Ovary (tissue), 9 donors: ENCODE measurements around the gene PRSS58. TPM values are rescaled to one million over a fixed set of nuclear protein-coding genes. Genes with fewer than 3 reads are reported as not detected.

Source experiments
- DNase-seq, 5 donors: peaks; one replicate each; pipeline ENCODE4 v3.0.0-alpha.2; 2019 to 2020
- H3K27ac ChIP-seq, 2 donors: fragments of 200-600 bp; one replicate each; pipeline versions ENCODE4 v1.5.1 to v1.8.0; 2019 to 2022
- H3K27me3 ChIP-seq: fragments of 200-600 bp; one replicate; pipeline ENCODE4 v1.8.0; 2022
- H3K36me3 ChIP-seq: fragments of 200-600 bp; sonication (generic); one replicate; pipeline ENCODE4 v1.5.1; 2019
- H3K4me1 ChIP-seq: one replicate; pipeline ENCODE4 v1.8.1; 2013; ENCODE audit warnings: mild to moderate bottlenecking, moderate library complexity; ENCODE audit not compliant: insufficient read depth
- H3K4me3 ChIP-seq: fragments of 200-600 bp; sonication (generic); one replicate; pipeline ENCODE4 v1.5.1; 2017
- H3K9me3 ChIP-seq, 2 donors: fragments of 200-600 bp in 1 of 2; sonication (generic) in 1 of 2; one replicate each; pipeline versions ENCODE4 v1.5.1 to v1.8.1; 2013 to 2019; ENCODE audit warnings: mild to moderate bottlenecking in 1 of 2, moderate library complexity in 1 of 2
- EP300 ChIP-seq: sonication (generic); formaldehyde crosslinking; IDR thresholded peaks from one replicate; pipeline ENCODE4 v1.6.1; 2017; ENCODE audit warnings: antibody characterized with exemption
- POLR2A ChIP-seq: fragments of 450-650 bp; IDR thresholded peaks from one replicate; pipeline ENCODE4 v1.6.1; 2017; ENCODE audit warnings: antibody characterized with exemption, mild to moderate bottlenecking, moderate library complexity
- WGBS, 3 donors: extraction: QIAGEN DNeasy Blood & Tissue Kit in 1 of 3; methylation state at CpG; one replicate each; pipeline versions ENCODE4 v1.1.5 to v1.1.7; 2013 to 2017; 5-methylcytosine and 5-hydroxymethylcytosine counted together
- intact Hi-C, 4 donors: fragments of 100-400 bp; cut with DNase I; formaldehyde crosslinking; loops; one replicate each; pipeline versions ENCODE4 v1.11.0 to v1.15.1; 2022 to 2023
- polyA plus RNA-seq, 2 donors: library from polyadenylated mRNA; stranded (reverse); fragments of 200-250 nt in 1 of 2; fragments of 350-450 nt in 1 of 2; fragmentation: Illumina TruSeq in 1 of 2; extraction: RNeasy Lipid Tissue Mini Kit (QIAGEN cat#74804) in 1 of 2; gene quantifications; one replicate each; pipeline ENCODE4 v1.2.3, GENCODE V29; 2013 to 2014
- total RNA-seq, 7 donors: library from RNA; depleted of rRNA in 2 of 7; stranded (reverse); fragments of >200 nt in 2 of 7; fragmentation: NEBNext Ultra II Directional in 3 of 7; extraction: Animal tissue kit (Norgen Biotek cat#: 25700) in 3 of 7; gene quantifications; one replicate each; pipeline versions ENCODE4 v1.1.0 to v1.2.4, GENCODE V29; 2016 to 2023
- TF ChIP-seq, protein P1 (sequence below), 3 donors: fragments of 450-650 bp in 2 of 3; fragments of 200-600 bp in 1 of 3; IDR thresholded peaks; one replicate each; pipeline versions ENCODE4 v1.5.1 to v1.8.0; 2016 to 2022; ENCODE audit warnings: antibody characterized with exemption in 3 of 3, mild to moderate bottlenecking in 1 of 3
- donor health status: DM: no; HTN: no; CAD: no; lungs with moderate emphysema.
- donor health status: DM: no; HTN: no; CAD: no.
- donor health status: Bipolar disorder and iron deficiency.
- donor health status: DM: yes; HTN: yes; CAD: no.
- donor health status: DM: no; HTN: no; CAD: no.
- donor health status: DM: yes; HTN: yes; CAD: no.

The PRSS58 gene
- total and polyA plus RNA-seq, 9 donors = not detected

DNA sequence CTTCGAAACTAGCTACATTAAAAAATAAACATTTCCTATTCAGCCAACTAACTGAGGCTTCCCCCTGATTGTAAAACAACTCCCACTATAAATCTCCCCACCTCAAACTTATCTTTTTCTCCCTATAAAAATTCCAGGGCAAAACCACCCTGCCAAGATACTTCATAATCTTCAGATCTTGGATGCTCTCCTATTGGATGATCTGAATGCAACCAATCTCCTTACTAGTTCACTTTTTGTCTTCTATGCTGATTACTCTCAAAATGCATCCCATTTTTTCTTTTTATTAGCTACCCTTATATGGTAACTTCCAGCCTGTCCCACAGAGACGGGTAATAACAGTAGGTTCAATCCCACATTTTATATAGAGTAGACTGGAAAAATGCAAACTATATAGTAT, 15.0 kb upstream of the PRSS58 start:
- H3K9me3 ChIP-seq = no peaks in the 10 kb centered on the region
- no peaks in the 10 kb centered on the region for H3K4me1 ChIP-seq
- H3K27me3 ChIP-seq = no peaks in the 10 kb centered on the region
- no peak for DNase-seq
- no peak overlapping the region for H3K4me3 ChIP-seq
- WGBS, 3 donors = 48 to 55% (median 49%) methylated on average over 2 of the region's 2 CpGs
- no peaks in the 10 kb centered on the region for H3K36me3 ChIP-seq
- no peak overlapping the region for H3K27ac ChIP-seq
- intact Hi-C loops = no loop called here
- TF ChIP-seq POLR2A = no peak
- TF ChIP-seq EP300 = no peak
- TF ChIP-seq, protein P1, sequence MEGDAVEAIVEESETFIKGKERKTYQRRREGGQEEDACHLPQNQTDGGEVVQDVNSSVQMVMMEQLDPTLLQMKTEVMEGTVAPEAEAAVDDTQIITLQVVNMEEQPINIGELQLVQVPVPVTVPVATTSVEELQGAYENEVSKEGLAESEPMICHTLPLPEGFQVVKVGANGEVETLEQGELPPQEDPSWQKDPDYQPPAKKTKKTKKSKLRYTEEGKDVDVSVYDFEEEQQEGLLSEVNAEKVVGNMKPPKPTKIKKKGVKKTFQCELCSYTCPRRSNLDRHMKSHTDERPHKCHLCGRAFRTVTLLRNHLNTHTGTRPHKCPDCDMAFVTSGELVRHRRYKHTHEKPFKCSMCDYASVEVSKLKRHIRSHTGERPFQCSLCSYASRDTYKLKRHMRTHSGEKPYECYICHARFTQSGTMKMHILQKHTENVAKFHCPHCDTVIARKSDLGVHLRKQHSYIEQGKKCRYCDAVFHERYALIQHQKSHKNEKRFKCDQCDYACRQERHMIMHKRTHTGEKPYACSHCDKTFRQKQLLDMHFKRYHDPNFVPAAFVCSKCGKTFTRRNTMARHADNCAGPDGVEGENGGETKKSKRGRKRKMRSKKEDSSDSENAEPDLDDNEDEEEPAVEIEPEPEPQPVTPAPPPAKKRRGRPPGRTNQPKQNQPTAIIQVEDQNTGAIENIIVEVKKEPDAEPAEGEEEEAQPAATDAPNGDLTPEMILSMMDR (IDR thresholded peaks at IDR 0.05) = no peak

DNA sequence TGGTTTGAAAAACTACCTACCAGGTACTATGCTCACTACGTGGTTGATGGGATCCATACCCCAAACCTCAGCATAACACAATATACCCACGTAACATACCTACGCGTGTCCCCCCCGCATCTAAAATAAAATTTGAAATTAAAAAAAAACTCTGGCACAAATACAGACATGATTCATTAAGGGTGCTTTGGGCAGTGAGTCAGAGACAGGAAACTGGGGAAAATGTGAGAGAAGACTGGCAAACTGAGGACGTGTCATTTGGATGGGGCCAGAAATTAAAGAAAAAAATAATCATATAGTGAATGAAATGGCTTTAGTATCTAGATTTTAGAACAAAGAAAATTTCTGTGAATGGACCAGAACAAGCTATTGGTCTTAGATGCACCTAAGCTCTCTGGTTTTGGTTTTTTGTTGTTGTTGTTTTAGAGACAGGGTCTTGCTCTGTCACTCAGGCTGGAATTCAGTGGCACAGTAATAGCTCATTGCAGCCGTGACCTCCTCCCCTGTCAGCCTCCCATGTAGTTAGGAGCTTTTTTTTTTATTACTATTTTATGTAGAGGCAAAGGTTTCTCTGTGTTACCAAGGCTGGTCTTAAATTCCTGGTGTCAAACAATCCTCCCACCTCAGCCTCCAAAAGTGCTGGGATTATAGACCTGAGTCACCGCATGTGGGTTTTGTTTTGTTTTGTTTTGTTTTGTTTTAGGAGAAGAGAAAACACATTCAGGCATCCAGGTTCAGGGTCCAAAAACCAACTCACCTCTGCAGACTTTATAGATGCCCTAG, 5.9 kb upstream of the PRSS58 start:
- H3K27ac ChIP-seq = no peak overlapping the region
- no peaks in the 10 kb centered on the region for H3K9me3 ChIP-seq
- H3K4me3 ChIP-seq = no peak overlapping the region
- no peaks in the 10 kb centered on the region for H3K36me3 ChIP-seq
- DNase-seq = no peak
- TF ChIP-seq POLR2A (no peak), EP300 (no peak)
- TF ChIP-seq, protein P1 (IDR thresholded peaks at IDR 0.05) = no peak
- 69 to 72% (median 69%) methylated on average over 8 of the region's 8 CpGs for WGBS, 3 donors
- no peaks in the 10 kb centered on the region for H3K27me3 ChIP-seq
- intact Hi-C loops = no loop called here
- no peaks in the 10 kb centered on the region for H3K4me1 ChIP-seq

DNA sequence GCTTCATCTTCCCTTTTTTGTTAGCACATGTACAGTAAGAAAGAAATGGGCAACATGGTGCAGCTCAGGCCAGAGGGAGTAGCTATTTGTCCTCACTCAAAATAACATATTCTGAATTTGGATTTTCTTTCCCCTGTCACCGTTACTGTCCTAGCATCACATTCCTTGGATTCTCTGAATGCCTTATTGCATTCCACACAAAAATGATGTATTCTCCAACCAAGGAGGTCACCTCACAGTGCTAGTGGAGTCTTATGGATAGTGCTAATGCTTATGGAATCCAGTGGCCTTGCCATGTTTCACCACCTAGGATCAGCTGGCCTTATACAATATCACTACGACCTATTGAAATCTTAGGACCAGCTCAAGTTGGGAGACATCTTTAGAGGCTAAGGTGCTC, 7.2 kb downstream of the PRSS58 start:
- no peak overlapping the region for H3K4me3 ChIP-seq
- no peak for DNase-seq
- no peaks in the 10 kb centered on the region for H3K36me3 ChIP-seq
- intact Hi-C loops = no loop called here
- TF ChIP-seq POLR2A = no peak
- no peak for TF ChIP-seq EP300
- TF ChIP-seq, protein P1 (IDR thresholded peaks at IDR 0.05) = no peak
- H3K27ac ChIP-seq = no peak overlapping the region
- H3K9me3 ChIP-seq = no peaks in the 10 kb centered on the region
- no peaks in the 10 kb centered on the region for H3K27me3 ChIP-seq
- 51 to 57% (median 56%) methylated on average over 2 of the region's 2 CpGs for WGBS, 3 donors
- H3K4me1 ChIP-seq = no peaks in the 10 kb centered on the region

DNA sequence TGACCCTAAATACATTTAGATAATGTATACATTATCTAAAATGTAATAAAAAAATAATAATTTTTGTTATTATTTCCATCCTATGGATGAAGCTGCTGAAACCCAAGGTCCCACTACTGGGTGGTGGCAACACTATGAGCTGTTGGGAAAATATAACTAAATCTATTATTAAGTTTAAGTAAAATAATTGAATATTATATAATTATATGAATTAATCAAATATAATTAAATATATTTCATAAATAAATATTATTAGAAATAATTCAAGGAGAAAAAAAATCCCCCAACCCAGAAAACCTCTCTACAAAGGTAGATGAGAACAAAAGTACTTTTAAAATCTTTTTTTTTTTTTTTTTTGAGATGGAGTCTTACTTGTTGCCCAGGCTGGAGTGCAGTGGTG, 7.9 kb downstream of the PRSS58 start:
- DNase-seq = no peak
- Histone ChIP-seq H3K9me3 (no peaks in the 10 kb centered on the region), H3K36me3 (no peaks in the 10 kb centered on the region), H3K4me1 (no peaks in the 10 kb centered on the region), H3K4me3 (no peak overlapping the region), H3K27me3 (no peaks in the 10 kb centered on the region), H3K27ac (no peak overlapping the region)
- intact Hi-C loops = no loop called here
- TF ChIP-seq, protein P1 (IDR thresholded peaks at IDR 0.05) = no peak
- TF ChIP-seq EP300 (no peak), POLR2A (no peak)
